H1 (cell line): ENCODE data around the gene FAM136A. TPM values are rescaled to one million over a fixed set of nuclear protein-coding genes. Genes with fewer than 3 reads are reported as not detected.

ENCODE experiments used
- ATF3 ChIP-seq: IDR thresholded peaks from 2 replicates; pipeline ENCODE4 v1.6.1; 2011; ENCODE audit warnings: low read depth, mild to moderate bottlenecking, low read length; ENCODE audit not compliant: insufficient read depth
- CHD7 ChIP-seq: fragments of 300-600 bp; sonication (generic); IDR thresholded peaks from 2 replicates; pipeline ENCODE4 v1.7.1; 2012; ENCODE audit warnings: low read length, moderate library complexity, mild to moderate bottlenecking, inconsistent platforms; ENCODE audit not compliant: insufficient replicate concordance
- EGR1 ChIP-seq: IDR thresholded peaks from 2 replicates; pipeline ENCODE4 v1.6.1; 2011; ENCODE audit warnings: low read depth, low read length, borderline replicate concordance
- GABPA ChIP-seq: IDR thresholded peaks from 2 replicates; pipeline ENCODE4 v1.6.1; 2011; ENCODE audit warnings: mild to moderate bottlenecking, low read length, moderate library complexity, borderline replicate concordance; ENCODE audit not compliant: insufficient read depth
- MAX ChIP-seq: IDR thresholded peaks from 2 replicates; pipeline ENCODE4 v1.6.1; 2012; ENCODE audit warnings: inconsistent platforms
- NANOG ChIP-seq: IDR thresholded peaks from 2 replicates; pipeline ENCODE4 v1.6.1; 2011; ENCODE audit warnings: low read length, low read depth, mild to moderate bottlenecking, inconsistent platforms; ENCODE audit not compliant: insufficient read depth, poor library complexity, severe bottlenecking
- SUZ12 ChIP-seq: fragments of 200-600 bp; sonication (generic); IDR thresholded peaks from 2 replicates; pipeline ENCODE4 v1.6.1; 2012; ENCODE audit warnings: mild to moderate bottlenecking, inconsistent platforms, low read length, moderate library complexity, mixed read lengths
- polyA plus RNA-seq, 7 experiments: library from polyadenylated mRNA; depleted of rRNA in 3 of 7; stranded (reverse) in 5 of 7; unstranded in 2 of 7; fragments of >200 nt in 5 of 7; fragments of 200-250 nt in 2 of 7; gene quantifications; 1 replicate in 5 of 7; 2 replicates in 1 of 7; 4 replicates in 1 of 7; pipeline versions ENCODE4 v1.2.1 to v1.2.3, GENCODE V29; 2011 to 2013; ENCODE audit warnings: missing spikeins in 2 of 7, mixed read lengths in 2 of 7
- total RNA-seq: library from RNA; stranded (reverse); fragmentation: NEBNext Ultra II Directional; extraction: Animal tissue kit (Norgen Biotek cat#: 25700); gene quantifications from 2 replicates; pipeline ENCODE4 v1.2.1, GENCODE V29; 2021

Gene FAM136A
- total and polyA plus RNA-seq, 2 of the 8 experiments (the other 6 are each of a cell fraction or from before 2014, with no cell fraction given): 58.2 to 122 TPM

- TF ChIP-seq SUZ12 (no peak), ATF3 (no peak), GABPA (no peak), EGR1 (no peak), MAX (no peak), CHD7 (no peak), NANOG (no peak)
- TF ChIP-seq, all 59 proteins: peak for 0
Observed at GRCh38 chr2:70312560-70312959, 10.7 kb upstream of the FAM136A start (continued).
